IPS DF 6.9 (cell line): ENCODE results near the gene KNCN.

Experiments used
- DNase-seq: peaks from one replicate; pipeline ENCODE4 v3.0.0-alpha.2; 2013; ENCODE audit warnings: low read depth, low spot score
- H3K27ac ChIP-seq: one replicate; pipeline ENCODE4 v1.5.1; 2013; ENCODE audit warnings: low read length, control low read depth
- H3K27me3 ChIP-seq: 2 replicates; pipeline ENCODE4 v1.6.1; 2013; ENCODE audit warnings: mild to moderate bottlenecking, low read length; ENCODE audit not compliant: control insufficient read depth, insufficient read depth
- H3K36me3 ChIP-seq: 2 replicates; pipeline ENCODE4 v1.6.1; 2013; ENCODE audit warnings: low read length; ENCODE audit not compliant: control insufficient read depth, insufficient read depth
- H3K4me1 ChIP-seq: 2 replicates; pipeline ENCODE4 v1.6.1; 2013; ENCODE audit warnings: low read length; ENCODE audit not compliant: control insufficient read depth, insufficient read depth
- H3K4me3 ChIP-seq: 2 replicates; pipeline ENCODE4 v1.5.1; 2013; ENCODE audit warnings: mild to moderate bottlenecking, low read length
- H3K9me3 ChIP-seq: 2 replicates; pipeline ENCODE4 v1.6.1; 2013; ENCODE audit warnings: low read length, inconsistent platforms; ENCODE audit not compliant: control insufficient read depth, insufficient read depth
- WGBS: extraction: QIAGEN DNeasy Blood & Tissue Kit; methylation state at CpG from one replicate; pipeline ENCODE4 v1.1.7; 2013; ENCODE audit warnings: mixed read lengths, missing lambda C conversion rate; ENCODE audit not compliant: insufficient read length, insufficient coverage; 5-methylcytosine and 5-hydroxymethylcytosine counted together

KNCN gene

DNA sequence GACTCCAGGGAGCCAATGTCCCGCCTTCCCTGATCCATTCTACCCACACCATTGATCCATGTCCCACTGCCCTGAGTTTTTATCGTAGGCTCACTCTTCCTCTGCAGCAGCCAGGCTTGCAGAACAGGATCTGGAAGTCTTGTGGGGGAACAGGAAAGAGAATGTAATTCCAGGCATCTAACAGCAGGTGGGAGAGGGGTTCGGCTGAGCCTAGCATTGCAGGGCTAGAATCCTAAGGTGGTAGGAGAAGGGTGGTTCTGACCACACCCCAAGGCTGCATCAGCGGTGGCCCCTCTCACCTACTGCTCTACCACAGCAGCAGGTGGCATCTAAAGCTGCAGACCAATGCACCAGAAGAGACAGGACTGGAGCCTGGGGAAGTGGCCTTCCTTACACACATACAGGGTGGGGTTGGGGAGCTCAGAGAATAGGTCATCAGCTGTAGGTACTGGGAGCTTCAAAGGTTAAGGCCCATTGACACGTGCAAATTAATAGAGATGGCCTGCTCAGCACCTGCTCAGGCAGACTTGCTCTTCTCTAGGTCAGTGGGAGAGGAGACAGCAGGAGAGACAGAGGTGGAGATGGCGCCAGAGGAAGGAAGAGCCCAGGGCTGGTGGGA lies 20.5 kb downstream of the KNCN start:
- no peak for DNase-seq
- peaks cover 36% of the 10 kb centered on the region for H3K27me3 ChIP-seq
- H3K4me1 ChIP-seq = peaks cover 5% of the 10 kb centered on the region
- no CpG with 5 or more reads among the region's 6 CpGs for WGBS
- H3K4me3 ChIP-seq = no peak overlapping the region
- no peak overlapping the region for H3K27ac ChIP-seq
- H3K9me3 ChIP-seq = no peaks in the 10 kb centered on the region
- H3K36me3 ChIP-seq = no peaks in the 10 kb centered on the region

DNA sequence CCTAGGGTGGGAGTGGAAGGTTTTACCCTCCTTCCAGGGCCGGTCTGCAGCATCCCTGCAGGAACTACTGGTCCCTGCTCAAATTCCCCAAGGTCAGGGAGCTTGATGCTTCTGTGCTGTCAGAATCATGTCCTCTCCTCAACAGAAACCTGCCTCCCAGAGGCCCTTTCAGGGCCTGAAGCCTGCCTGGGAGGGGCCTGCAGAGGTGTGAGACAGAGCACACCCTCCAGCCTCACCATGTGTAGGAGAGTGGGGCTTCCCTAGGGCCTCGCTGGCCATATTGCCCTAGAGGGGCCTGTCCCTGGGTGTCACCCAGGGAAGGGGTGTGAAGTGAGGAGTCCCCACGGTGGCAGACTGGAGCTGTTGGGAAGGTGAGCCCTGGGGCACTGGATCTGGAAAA lies 21.1 kb downstream of the KNCN start:
- Histone ChIP-seq H3K27me3 (peaks cover 41% of the 10 kb centered on the region), H3K27ac (no peak overlapping the region), H3K9me3 (no peaks in the 10 kb centered on the region)

GRCh38 chr1:46529031-46529630 lies 22.3 kb downstream of the KNCN start:
- Histone ChIP-seq H3K36me3 (no peaks in the 10 kb centered on the region), H3K27ac (no peak overlapping the region), H3K27me3 (peaks cover 35% of the 10 kb centered on the region), H3K9me3 (no peaks in the 10 kb centered on the region), H3K4me3 (no peak overlapping the region), H3K4me1 (peaks cover 10% of the 10 kb centered on the region)
- no peak for DNase-seq
- WGBS = no CpG with 5 or more reads among the region's 4 CpGs

More for the DNA sequence above, 21.1 kb downstream of the KNCN start:
- H3K36me3 ChIP-seq = no peaks in the 10 kb centered on the region
- no peak for DNase-seq
- no peak overlapping the region for H3K4me3 ChIP-seq
- H3K4me1 ChIP-seq = peaks cover 10% of the 10 kb centered on the region
- no CpG with 5 or more reads among the region's 3 CpGs for WGBS

DNA sequence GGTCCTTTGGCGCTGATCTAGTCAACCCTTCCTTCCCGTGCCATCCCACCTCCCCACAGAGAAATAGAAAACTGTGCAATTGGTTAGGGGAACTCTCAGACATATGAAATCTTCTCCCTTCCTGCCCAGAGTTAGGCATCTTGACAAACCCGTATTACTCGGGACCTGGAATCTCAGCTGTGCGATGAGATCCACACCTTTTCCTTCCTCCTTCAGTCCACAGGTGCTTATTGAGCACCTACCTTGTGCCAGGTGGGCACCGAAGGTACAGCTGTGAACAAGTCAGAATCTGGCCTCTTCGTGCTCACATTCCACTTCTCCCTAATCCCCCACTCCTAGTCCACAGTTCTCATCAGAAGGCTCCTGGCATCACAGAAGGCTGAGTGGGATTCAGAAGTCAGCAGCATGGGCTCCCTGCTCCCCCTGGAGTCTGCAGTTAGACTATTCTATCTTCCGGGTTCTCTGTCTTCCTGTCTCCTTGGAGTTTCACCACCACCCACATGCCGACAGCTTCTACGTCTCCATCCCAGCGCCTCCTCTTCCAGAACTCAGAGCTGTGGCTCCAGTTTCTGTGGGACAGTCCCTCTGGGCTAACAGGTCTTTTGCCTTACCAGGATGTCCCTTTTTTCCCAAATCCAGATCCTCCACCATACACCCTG lies 23.0 kb downstream of the KNCN start:
- peaks cover 28% of the 10 kb centered on the region; the same call in 1 of the 2 replicates for H3K27me3 ChIP-seq
- DNase-seq = no peak
- H3K36me3 ChIP-seq = no peaks in the 10 kb centered on the region
- WGBS = no CpG with 5 or more reads among the region's 11 CpGs
- peaks cover 10% of the 10 kb centered on the region for H3K4me1 ChIP-seq
- H3K4me3 ChIP-seq = no peak overlapping the region
- no peak overlapping the region for H3K27ac ChIP-seq
- H3K9me3 ChIP-seq = no peaks in the 10 kb centered on the region

- no CpG with 5 or more reads among the region's 3 CpGs for WGBS
- no peak overlapping the region for H3K4me3 ChIP-seq
- no peak for DNase-seq
- no peaks in the 10 kb centered on the region for H3K9me3 ChIP-seq
- H3K27me3 ChIP-seq = peaks cover 27% of the 10 kb centered on the region; the same call in 1 of the 2 replicates
- H3K36me3 ChIP-seq = no peaks in the 10 kb centered on the region
- no peak overlapping the region for H3K27ac ChIP-seq
- H3K4me1 ChIP-seq = peaks cover 11% of the 10 kb centered on the region
Measured at GRCh38 chr1:46527474-46528296, 23.8 kb downstream of the KNCN start.

DNA sequence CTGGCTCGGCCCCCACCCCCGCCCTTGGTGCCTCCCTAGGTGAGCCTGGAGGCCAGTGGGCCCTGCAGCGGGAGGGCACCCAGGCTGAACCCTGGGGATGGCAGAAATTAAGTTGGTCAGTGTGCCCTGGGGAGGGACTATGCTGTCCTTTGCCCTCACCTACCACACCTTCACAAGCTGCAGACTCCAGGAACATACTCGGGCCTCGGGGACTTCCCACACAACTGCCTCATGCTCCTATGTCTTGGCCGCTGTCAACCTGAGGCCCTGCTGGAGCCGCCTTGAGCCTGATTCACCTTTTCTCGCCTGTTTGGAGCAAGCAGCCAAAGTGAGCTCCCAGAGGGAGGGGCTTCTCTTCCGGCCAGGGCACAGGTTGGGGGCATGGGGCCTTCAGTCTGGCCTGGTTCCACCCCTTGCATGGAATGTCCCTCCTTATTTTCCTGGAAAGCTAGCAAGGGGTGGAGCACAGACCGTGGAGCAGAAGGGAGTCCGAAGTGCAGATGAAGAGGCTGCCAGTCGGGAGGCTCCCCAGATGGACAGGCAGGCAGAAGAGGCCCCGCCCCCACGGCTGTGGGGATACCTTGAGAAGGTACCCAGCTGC lies 24.7 kb downstream of the KNCN start:
- Histone ChIP-seq H3K27ac (no peak overlapping the region), H3K9me3 (no peaks in the 10 kb centered on the region), H3K4me1 (peaks cover 13% of the 10 kb centered on the region), H3K36me3 (no peaks in the 10 kb centered on the region), H3K27me3 (peaks cover 19% of the 10 kb centered on the region; the same call in 1 of the 2 replicates), H3K4me3 (no peak overlapping the region)
- no peak for DNase-seq
- WGBS = no CpG with 5 or more reads among the region's 14 CpGs

DNA sequence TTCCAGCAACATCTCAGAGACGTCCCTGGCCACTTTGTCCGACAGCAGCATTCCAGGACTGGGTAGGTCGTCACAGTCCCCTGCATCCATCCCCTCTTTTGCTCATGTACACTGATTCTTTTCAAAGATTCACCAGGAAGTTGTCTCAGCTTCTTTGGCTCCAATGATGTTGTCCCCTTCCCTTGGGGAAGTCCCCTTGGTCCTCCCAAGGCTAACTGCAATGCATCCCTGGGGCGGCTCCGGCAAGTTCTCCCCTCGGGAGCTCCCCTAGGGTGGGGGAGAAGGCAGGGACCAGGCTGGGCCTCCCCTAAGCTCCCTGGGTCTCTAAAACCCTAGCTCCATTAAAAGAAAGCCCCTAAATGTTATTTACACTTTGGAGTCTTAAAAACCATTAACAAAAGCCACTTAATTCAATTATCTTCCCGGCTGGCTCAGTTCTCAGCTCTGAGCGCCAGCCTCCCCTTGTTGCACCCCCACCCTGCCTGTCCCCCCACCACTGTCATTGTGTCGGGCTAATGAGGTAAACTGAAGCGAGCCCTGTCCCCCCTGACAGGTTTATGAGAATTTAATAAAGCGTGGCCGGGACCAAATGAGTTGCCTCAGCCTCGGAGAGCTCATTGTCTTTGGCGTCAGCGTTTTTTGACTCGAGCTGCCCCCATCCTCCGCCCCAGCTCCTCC lies 25.3 kb downstream of the KNCN start:
- no peak overlapping the region for H3K27ac ChIP-seq
- WGBS = no CpG with 5 or more reads among the region's 17 CpGs
- no peak for DNase-seq
- no peaks in the 10 kb centered on the region for H3K36me3 ChIP-seq
- H3K4me1 ChIP-seq = peaks cover 13% of the 10 kb centered on the region
- H3K4me3 ChIP-seq = no peak overlapping the region
- no peaks in the 10 kb centered on the region for H3K9me3 ChIP-seq
- H3K27me3 ChIP-seq = peaks cover 15% of the 10 kb centered on the region; the same call in 1 of the 2 replicates

DNA sequence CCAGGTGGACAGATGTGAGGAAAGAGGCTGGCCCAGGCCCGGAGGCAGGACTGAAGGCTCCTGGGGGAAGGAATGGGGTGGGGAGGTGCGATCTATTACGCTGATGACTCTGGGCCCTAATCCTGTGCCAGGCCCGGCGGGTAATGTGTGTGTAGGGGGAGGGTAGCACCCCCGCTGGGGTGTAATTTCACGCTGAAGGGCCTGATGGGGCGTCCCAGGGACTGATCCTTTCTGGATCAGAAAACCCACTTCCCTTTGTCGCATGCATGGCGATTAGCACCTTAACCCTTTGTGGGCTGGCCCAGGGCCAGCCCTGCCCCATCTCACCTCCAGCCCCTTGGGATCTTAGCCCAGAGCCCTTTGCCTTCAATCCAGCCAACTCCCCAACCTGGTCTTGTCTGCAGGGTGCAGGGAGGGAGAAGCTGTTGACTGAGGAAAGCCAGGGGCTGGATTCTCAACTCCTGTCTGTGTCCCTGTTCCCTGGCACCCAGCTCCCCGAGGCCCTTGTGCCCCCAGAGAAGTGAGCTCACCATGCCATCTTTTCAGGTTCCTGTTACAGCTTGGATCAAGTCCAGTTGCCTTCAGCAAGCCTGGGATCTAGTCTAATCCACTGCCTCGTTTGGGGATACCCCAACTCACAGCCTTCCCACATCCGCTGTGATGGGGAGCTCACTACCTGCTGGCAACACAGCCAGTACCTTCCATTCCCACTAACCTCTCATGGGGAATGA lies 26.0 kb downstream of the KNCN start:
- no CpG with 5 or more reads among the region's 13 CpGs for WGBS
- no peak for DNase-seq
- peaks cover 11% of the 10 kb centered on the region; the same call in 1 of the 2 replicates for H3K27me3 ChIP-seq
- no peak overlapping the region for H3K4me3 ChIP-seq
- no peak overlapping the region for H3K27ac ChIP-seq
- H3K36me3 ChIP-seq = no peaks in the 10 kb centered on the region
- peaks cover 11% of the 10 kb centered on the region for H3K4me1 ChIP-seq
- no peaks in the 10 kb centered on the region for H3K9me3 ChIP-seq

DNA sequence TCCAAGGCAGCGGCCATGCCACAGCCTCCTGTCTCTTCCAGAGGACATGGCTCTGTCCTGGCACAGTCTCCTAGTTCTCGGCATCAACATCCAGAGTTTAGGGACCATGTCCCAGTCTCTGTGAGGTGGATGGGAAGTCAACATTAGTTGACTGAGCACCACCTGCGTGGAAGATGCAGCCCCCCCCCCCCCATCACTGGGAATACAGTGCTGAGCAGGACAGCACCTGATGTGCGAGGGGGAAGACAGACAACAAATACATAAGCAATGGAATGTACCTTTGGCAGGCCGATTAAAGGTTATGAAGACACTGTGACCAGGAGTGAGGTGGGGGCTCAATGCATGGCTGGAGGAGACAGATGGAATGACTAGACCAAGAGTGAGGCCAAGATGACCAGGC lies 26.6 kb downstream of the KNCN start:
- H3K27me3 ChIP-seq = peaks cover 11% of the 10 kb centered on the region; the same call in 1 of the 2 replicates
- H3K9me3 ChIP-seq = no peaks in the 10 kb centered on the region
- H3K4me1 ChIP-seq = peaks cover 16% of the 10 kb centered on the region
- no CpG with 5 or more reads among the region's 5 CpGs for WGBS
- H3K36me3 ChIP-seq = no peaks in the 10 kb centered on the region
- H3K27ac ChIP-seq = no peak overlapping the region
- no peak overlapping the region for H3K4me3 ChIP-seq
- no peak for DNase-seq
